C4-2B (cell line): ENCODE measurements around the gene C2orf72.

ENCODE experiments used
- CTCF ChIP-seq: fragments of 450-650 bp; conservative IDR thresholded peaks from 2 replicates; pipeline ENCODE4 v1.5.1; 2017; ENCODE audit warnings: mild to moderate bottlenecking
- ZFX ChIP-seq: fragments of 450-650 bp; IDR thresholded peaks from 2 replicates; pipeline ENCODE4 v1.6.1; 2017

DNA sequence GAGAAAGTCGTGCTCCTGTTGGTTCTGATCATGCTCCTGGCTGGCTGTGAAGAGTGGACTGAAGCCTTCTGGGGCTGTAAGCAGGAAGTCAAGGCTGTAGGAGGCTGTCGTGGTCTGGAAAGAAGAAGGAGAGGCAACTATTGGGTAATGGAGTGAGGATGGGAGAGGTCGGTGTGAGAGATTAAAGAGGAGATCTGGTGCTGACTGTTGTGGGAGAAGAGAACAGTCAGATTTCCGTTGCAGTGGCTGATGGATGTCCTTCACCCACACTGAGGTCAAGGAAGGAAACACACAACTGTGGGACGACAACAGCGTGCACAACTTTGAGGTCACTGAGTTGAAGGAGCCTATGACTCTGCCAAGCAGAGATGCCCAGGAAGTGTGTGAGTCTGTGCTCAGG is 16.5 kb downstream of the C2orf72 start:
- no peak for TF ChIP-seq CTCF
- no peak for TF ChIP-seq ZFX
